Loucy (cell line): ENCODE measurements around the gene TMED6.
A peak's percentile ranks its signal among the peaks of the same experiment; 100 is the strongest.

ENCODE experiments used
- H2AFZ ChIP-seq: fragments of 200-600 bp; sonication (generic); 2 replicates; pipeline ENCODE4 v1.6.0; 2016; ENCODE audit warnings: antibody characterized with exemption, mild to moderate bottlenecking, low read length, moderate library complexity
- H3F3A ChIP-seq: fragments of 200-600 bp; 2 replicates; pipeline ENCODE4 v1.6.0; 2016; ENCODE audit warnings: antibody characterized with exemption, low read depth, mild to moderate bottlenecking
- H3K27me3 ChIP-seq: fragments of 200-600 bp; sonication (generic); 2 replicates; pipeline ENCODE4 v1.6.1; 2014; ENCODE audit warnings: low read length, mild to moderate bottlenecking; ENCODE audit not compliant: insufficient read depth, poor library complexity, severe bottlenecking
- H3K36me3 ChIP-seq: fragments of 200-600 bp; sonication (generic); 2 replicates; pipeline ENCODE4 v1.6.1; 2016; ENCODE audit warnings: low read length; ENCODE audit not compliant: insufficient read depth
- H3K4me1 ChIP-seq: fragments of 200-600 bp; sonication (generic); 2 replicates; pipeline ENCODE4 v1.5.1; 2014; ENCODE audit warnings: low read length, mild to moderate bottlenecking; ENCODE audit not compliant: insufficient read depth, poor library complexity, severe bottlenecking
- H3K4me2 ChIP-seq: fragments of 200-600 bp; sonication (generic); 2 replicates; pipeline ENCODE4 v1.6.0; 2014; ENCODE audit warnings: antibody characterized with exemption, low read length, low read depth, mild to moderate bottlenecking; ENCODE audit not compliant: poor library complexity, severe bottlenecking
- H3K4me3 ChIP-seq: fragments of 200-600 bp; sonication (generic); 2 replicates; pipeline ENCODE4 v1.5.1; 2014; ENCODE audit warnings: low read length, mild to moderate bottlenecking, mixed read lengths; ENCODE audit not compliant: poor library complexity, severe bottlenecking
- H3K79me2 ChIP-seq: fragments of 200-600 bp; sonication (generic); 2 replicates; pipeline ENCODE4 v1.6.1; 2014; ENCODE audit warnings: low read length; ENCODE audit not compliant: insufficient read depth
- H3K9ac ChIP-seq: fragments of 200-600 bp; sonication (generic); 2 replicates; pipeline ENCODE4 v1.6.0; 2014; ENCODE audit warnings: mild to moderate bottlenecking, low read depth, low read length, moderate library complexity; ENCODE audit not compliant: poor library complexity, severe bottlenecking
- H3K9me2 ChIP-seq: fragments of 200-600 bp; sonication (generic); replicated peaks from 2 replicates; pipeline ENCODE4 v1.6.1; 2016; ENCODE audit warnings: low read depth, low read length, mixed read lengths
- H3K9me3 ChIP-seq: fragments of 200-600 bp; sonication (generic); 2 replicates; pipeline ENCODE4 v1.6.1; 2014; ENCODE audit warnings: mild to moderate bottlenecking, antibody characterized with exemption, low read length, low read depth; ENCODE audit not compliant: insufficient read depth
- H4K20me1 ChIP-seq: fragments of 200-600 bp; sonication (generic); 2 replicates; pipeline ENCODE4 v1.6.0; 2014; ENCODE audit warnings: antibody characterized with exemption, low read length, mild to moderate bottlenecking; ENCODE audit not compliant: insufficient read depth, poor library complexity, severe bottlenecking
- EZH2phosphoT487 ChIP-seq: fragments of 200-600 bp; IDR thresholded peaks from 2 replicates; pipeline ENCODE4 v1.6.1; 2018; ENCODE audit warnings: antibody characterized with exemption, mild to moderate bottlenecking, moderate library complexity, borderline replicate concordance
- TF ChIP-seq, protein P1 (sequence below): fragments of 200-600 bp; sonication (generic); conservative IDR thresholded peaks from 2 replicates; pipeline ENCODE4 v1.5.1; 2014; ENCODE audit warnings: mild to moderate bottlenecking, antibody characterized with exemption, low read length

The TMED6 gene

DNA sequence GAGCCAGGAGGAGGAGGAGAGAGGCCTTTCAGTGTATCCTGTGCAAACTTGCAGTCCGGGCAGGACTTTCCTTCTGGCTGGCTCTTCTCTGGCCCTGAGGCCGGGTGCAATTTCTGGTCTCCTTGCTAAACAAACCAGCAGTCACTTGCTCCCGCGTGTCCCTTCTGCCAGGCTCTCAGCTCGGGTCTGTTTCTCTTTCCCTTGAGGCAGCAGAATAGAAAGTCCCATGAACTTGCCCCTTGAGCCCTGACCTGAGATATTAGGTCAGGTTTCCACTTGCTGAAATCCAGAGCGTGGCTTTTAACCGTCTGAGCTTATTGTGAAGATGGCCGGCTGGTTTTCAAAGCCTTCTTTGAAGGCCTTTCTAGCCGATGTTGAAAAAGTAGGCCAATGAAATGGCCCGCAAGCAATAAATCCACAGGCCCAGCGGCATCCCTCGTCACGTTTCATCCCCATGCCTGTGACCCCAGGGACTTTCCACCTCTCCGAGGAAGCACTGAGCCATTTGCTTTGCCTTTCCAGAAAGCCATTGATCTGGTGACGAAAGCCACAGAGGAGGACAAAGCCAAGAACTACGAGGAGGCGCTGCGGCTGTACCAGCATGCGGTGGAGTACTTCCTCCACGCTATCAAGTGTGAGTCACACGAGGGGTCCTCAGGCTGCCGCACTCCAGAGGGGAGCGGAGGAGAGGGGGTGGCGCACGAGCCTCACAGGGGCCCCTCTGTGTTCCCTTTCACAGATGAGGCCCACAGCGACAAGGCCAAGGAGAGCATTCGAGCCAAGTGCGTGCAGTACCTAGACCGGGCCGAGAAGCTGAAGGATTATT is 35.9 kb downstream of the TMED6 start:
- no peaks in the 10 kb centered on the region for H3K9me2 ChIP-seq
- TF ChIP-seq EZH2phosphoT487, result no peak
- TF ChIP-seq, protein P1, sequence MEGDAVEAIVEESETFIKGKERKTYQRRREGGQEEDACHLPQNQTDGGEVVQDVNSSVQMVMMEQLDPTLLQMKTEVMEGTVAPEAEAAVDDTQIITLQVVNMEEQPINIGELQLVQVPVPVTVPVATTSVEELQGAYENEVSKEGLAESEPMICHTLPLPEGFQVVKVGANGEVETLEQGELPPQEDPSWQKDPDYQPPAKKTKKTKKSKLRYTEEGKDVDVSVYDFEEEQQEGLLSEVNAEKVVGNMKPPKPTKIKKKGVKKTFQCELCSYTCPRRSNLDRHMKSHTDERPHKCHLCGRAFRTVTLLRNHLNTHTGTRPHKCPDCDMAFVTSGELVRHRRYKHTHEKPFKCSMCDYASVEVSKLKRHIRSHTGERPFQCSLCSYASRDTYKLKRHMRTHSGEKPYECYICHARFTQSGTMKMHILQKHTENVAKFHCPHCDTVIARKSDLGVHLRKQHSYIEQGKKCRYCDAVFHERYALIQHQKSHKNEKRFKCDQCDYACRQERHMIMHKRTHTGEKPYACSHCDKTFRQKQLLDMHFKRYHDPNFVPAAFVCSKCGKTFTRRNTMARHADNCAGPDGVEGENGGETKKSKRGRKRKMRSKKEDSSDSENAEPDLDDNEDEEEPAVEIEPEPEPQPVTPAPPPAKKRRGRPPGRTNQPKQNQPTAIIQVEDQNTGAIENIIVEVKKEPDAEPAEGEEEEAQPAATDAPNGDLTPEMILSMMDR, result no peak
- H3K4me1 ChIP-seq, result peaks cover 1% of the 10 kb centered on the region
- H2AFZ ChIP-seq, result no peak overlapping the region
- no peak overlapping the region for H3K4me2 ChIP-seq
- H3K4me3 ChIP-seq, result no peak overlapping the region
- peaks cover 47% of the 10 kb centered on the region; the same call in 1 of the 2 replicates for H3K36me3 ChIP-seq
- H3K27me3 ChIP-seq, result no peaks in the 10 kb centered on the region
- no peaks in the 10 kb centered on the region for H3F3A ChIP-seq
- H3K79me2 ChIP-seq, result peaks cover 61% of the 10 kb centered on the region
- no peaks in the 10 kb centered on the region for H3K9me3 ChIP-seq
- peaks cover 33% of the 10 kb centered on the region for H4K20me1 ChIP-seq
- H3K9ac ChIP-seq, result no peak overlapping the region

DNA sequence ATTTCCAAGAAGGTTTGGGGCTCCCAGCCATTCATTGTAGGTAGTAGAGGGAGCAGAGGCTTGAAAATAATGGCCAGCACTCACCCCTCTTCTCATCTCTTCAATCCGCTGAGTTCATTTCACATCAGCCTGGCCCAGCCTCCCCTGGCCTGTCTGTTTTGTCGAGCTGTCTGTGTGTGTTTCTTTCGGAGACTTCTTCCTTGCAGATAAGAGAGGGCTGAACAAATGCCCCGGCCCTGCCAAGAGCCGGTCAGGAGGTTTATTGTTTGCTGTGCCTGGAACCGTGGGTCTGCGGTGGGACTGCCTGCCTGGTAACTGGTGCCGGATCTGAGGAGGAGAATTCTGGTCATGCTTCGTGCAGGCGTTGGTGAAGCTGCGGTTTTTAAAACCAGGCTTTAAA is 37.1 kb downstream of the TMED6 start:
- no peaks in the 10 kb centered on the region for H3K27me3 ChIP-seq
- H3K9me3 ChIP-seq, result no peaks in the 10 kb centered on the region
- peak overlapping the region; percentile 98 for H3K4me2 ChIP-seq
- peaks cover 33% of the 10 kb centered on the region for H4K20me1 ChIP-seq
- H3F3A ChIP-seq, result no peaks in the 10 kb centered on the region
- peaks cover 35% of the 10 kb centered on the region; the same call in 1 of the 2 replicates for H3K36me3 ChIP-seq
- no peak overlapping the region for H3K4me3 ChIP-seq
- H2AFZ ChIP-seq, result no peak overlapping the region
- H3K79me2 ChIP-seq, result peaks cover 61% of the 10 kb centered on the region
- peak overlapping the region; percentile 32 for H3K9ac ChIP-seq
- H3K9me2 ChIP-seq, result no peaks in the 10 kb centered on the region
- no peak for TF ChIP-seq EZH2phosphoT487
- TF ChIP-seq, protein P1, result no peak
- H3K4me1 ChIP-seq, result peaks cover 6% of the 10 kb centered on the region

DNA sequence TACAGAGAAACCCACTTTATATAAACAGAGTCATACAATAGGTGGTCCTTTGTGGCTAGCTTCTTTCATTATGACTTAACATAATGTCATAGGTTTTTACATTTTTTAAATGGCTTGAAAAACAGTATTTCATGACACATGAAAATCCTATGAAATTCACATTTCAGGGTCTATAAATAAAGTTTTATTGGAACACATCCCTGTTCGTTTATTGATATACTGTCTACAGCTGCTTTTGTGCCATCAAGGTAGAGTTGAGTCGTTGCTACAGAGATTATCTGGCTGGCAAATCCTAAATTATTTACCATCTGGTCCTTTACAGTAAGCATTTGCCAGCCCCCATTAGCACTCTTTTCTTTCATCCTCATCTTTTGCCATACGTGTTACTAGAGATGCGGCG is 38.1 kb downstream of the TMED6 start:
- Histone ChIP-seq H4K20me1 (peaks cover 32% of the 10 kb centered on the region), H3K27me3 (no peaks in the 10 kb centered on the region), H3K79me2 (peaks cover 60% of the 10 kb centered on the region), H3K9ac (no peak overlapping the region), H3K4me2 (peak overlapping the region; percentile 98), H3F3A (no peaks in the 10 kb centered on the region), H3K4me1 (peaks cover 6% of the 10 kb centered on the region), H3K36me3 (peaks cover 25% of the 10 kb centered on the region; the same call in 1 of the 2 replicates), H3K9me3 (no peaks in the 10 kb centered on the region), H3K4me3 (peak overlapping the region; percentile 2), H2AFZ (no peak overlapping the region), H3K9me2 (no peaks in the 10 kb centered on the region)
- no peak for TF ChIP-seq EZH2phosphoT487
- TF ChIP-seq, protein P1, result no peak
